ENCODE data around the gene HSD3B2. TPM values are rescaled to one million over a fixed set of nuclear protein-coding genes. Genes with fewer than 3 reads are reported as not detected.
A peak's percentile ranks its signal among the peaks of the same experiment; 100 is the strongest.

Gene HSD3B2
- total RNA-seq (under 1 TPM in 1 of 4 donors, not detected in 3; 0.11 TPM), polyA plus RNA-seq (not detected)
- long read RNA-seq, donor 1, result 0 reads
- long read RNA-seq, donor 2, result 0 reads
- long read RNA-seq, donor 3, result 0 reads
- long read RNA-seq, donor 4, result 0 reads

- H3K4me3 ChIP-seq (ENCODE audit: low read length), result no peak within 1 kb of the TSS
- intact Hi-C loops (cut with DNase I), result no loop called here
- H3K27me3 ChIP-seq (ENCODE audit: control insufficient read depth, insufficient read depth), result no peaks in the 10 kb centered on the region
- H3K9me3 ChIP-seq (ENCODE audit: control insufficient read depth, low read length), result no peaks in the 10 kb centered on the region
- ATAC-seq (no peak), DNase-seq (no peak)
- H3K27ac ChIP-seq (ENCODE audit: low read length), result no peak within 1 kb of the TSS
- 70% methylated on average over 2 of the region's 2 CpGs for WGBS
- H3K4me1 ChIP-seq (ENCODE audit: control insufficient read depth, insufficient read depth, low read length), result no peaks in the 10 kb centered on the region
Observed at GRCh38 chr1:119414950-119415349, at the start of gene HSD3B2. TSS of gene HSD3B2 (plus strand) at chr1:119415150. CDS start at chr1:119415420, 270 bp downstream.

GRCh38 chr1:119366424-119366823, 48.5 kb upstream of the HSD3B2 start:
- ATAC-seq (no peak), DNase-seq (no peak)
- H3K4me1 ChIP-seq (ENCODE audit: control insufficient read depth, insufficient read depth, low read length), result no peaks in the 10 kb centered on the region
- WGBS, result 88% methylated on average over 3 of the region's 3 CpGs
- H3K27ac ChIP-seq (ENCODE audit: low read length), result no peak overlapping the region
- no peaks in the 10 kb centered on the region for H3K9me3 ChIP-seq (ENCODE audit: control insufficient read depth, low read length)
- intact Hi-C loops (cut with DNase I), result loop anchor here in 1 of 4 donors (10.0 kb wide), 1 partner anchor 82 kb away; no protein-coding TSS in a partner anchor
- no peak overlapping the region for H3K4me3 ChIP-seq (ENCODE audit: low read length)
- H3K27me3 ChIP-seq (ENCODE audit: control insufficient read depth, insufficient read depth), result no peaks in the 10 kb centered on the region

GRCh38 chr1:119367432-119368124, 47.4 kb upstream of the HSD3B2 start:
- no peak for ATAC-seq
- Histone ChIP-seq H3K9me3 (ENCODE audit: control insufficient read depth, low read length) (no peaks in the 10 kb centered on the region), H3K4me1 (ENCODE audit: control insufficient read depth, insufficient read depth, low read length) (no peaks in the 10 kb centered on the region), H3K27me3 (ENCODE audit: control insufficient read depth, insufficient read depth) (no peaks in the 10 kb centered on the region), H3K4me3 (ENCODE audit: low read length) (no peak overlapping the region), H3K27ac (ENCODE audit: low read length) (no peak overlapping the region)
- intact Hi-C loops (cut with DNase I), result loop anchor here in 1 of 4 donors (10.0 kb wide), 1 partner anchor 83 kb away; no protein-coding TSS in a partner anchor
- 64% methylated on average over 13 of the region's 13 CpGs for WGBS
- DNase-seq, result no peak

- H3K4me3 ChIP-seq (ENCODE audit: low read length), result no peak within 1 kb of the TSS
- WGBS, result 58% methylated on average over 2 of the region's 2 CpGs
- H3K9me3 ChIP-seq (ENCODE audit: control insufficient read depth, low read length), result no peaks in the 10 kb centered on the region
- no peaks in the 10 kb centered on the region for H3K27me3 ChIP-seq (ENCODE audit: control insufficient read depth, insufficient read depth)
- intact Hi-C loops (cut with DNase I), result loop anchor here in 1 of 4 donors (10.0 kb wide), 1 partner anchor 84 kb away; no protein-coding TSS in a partner anchor
- no peak within 1 kb of the TSS for H3K27ac ChIP-seq (ENCODE audit: low read length)
- no peak for ATAC-seq
- no peak for DNase-seq
- no peaks in the 10 kb centered on the region for H3K4me1 ChIP-seq (ENCODE audit: control insufficient read depth, insufficient read depth, low read length)
Observed at GRCh38 chr1:119368554-119368953, 46.4 kb upstream of the HSD3B2 start, which contains the start of gene HAO2. TSS of gene HAO2 (plus strand) at chr1:119368785. CDS start at chr1:119381086, 12,301 bp downstream.

- Histone ChIP-seq H3K4me3 (ENCODE audit: low read length) (no peak overlapping the region), H3K9me3 (ENCODE audit: control insufficient read depth, low read length) (no peaks in the 10 kb centered on the region), H3K4me1 (ENCODE audit: control insufficient read depth, insufficient read depth, low read length) (no peaks in the 10 kb centered on the region), H3K27ac (ENCODE audit: low read length) (no peak overlapping the region), H3K27me3 (ENCODE audit: control insufficient read depth, insufficient read depth) (no peaks in the 10 kb centered on the region)
- DNase-seq (no peak), ATAC-seq (no peak)
- WGBS, result 72% methylated on average over 2 of the region's 2 CpGs
- intact Hi-C loops (cut with DNase I), result loop anchor here in 1 of 4 donors (5.0 kb wide), 1 partner anchor 83 kb away; no protein-coding TSS in a partner anchor
Observed at GRCh38 chr1:119370748-119371147, 44.2 kb upstream of the HSD3B2 start.

GRCh38 chr1:119371815-119372214, 43.1 kb upstream of the HSD3B2 start:
- 48% methylated on average over 2 of the region's 2 CpGs for WGBS
- ATAC-seq (no peak), DNase-seq (no peak)
- H3K9me3 ChIP-seq (ENCODE audit: control insufficient read depth, low read length), result no peaks in the 10 kb centered on the region
- no peaks in the 10 kb centered on the region for H3K27me3 ChIP-seq (ENCODE audit: control insufficient read depth, insufficient read depth)
- no peak overlapping the region for H3K27ac ChIP-seq (ENCODE audit: low read length)
- no peak overlapping the region for H3K4me3 ChIP-seq (ENCODE audit: low read length)
- H3K4me1 ChIP-seq (ENCODE audit: control insufficient read depth, insufficient read depth, low read length), result no peaks in the 10 kb centered on the region
- intact Hi-C loops (cut with DNase I), result loop anchor here in 1 of 4 donors (5.0 kb wide), 1 partner anchor 85 kb away; no protein-coding TSS in a partner anchor

- H3K27ac ChIP-seq (ENCODE audit: low read length), result no peak overlapping the region
- intact Hi-C loops (cut with DNase I), result loop anchor here in 1 of 4 donors (5.0 kb wide), 1 partner anchor 85 kb away; no protein-coding TSS in a partner anchor
Observed at GRCh38 chr1:119372503-119373086, 42.4 kb upstream of the HSD3B2 start.

GRCh38 chr1:119373465-119373864, 41.5 kb upstream of the HSD3B2 start:
- intact Hi-C loops (cut with DNase I), result loop anchor here in 1 of 4 donors (5.0 kb wide), 1 partner anchor 86 kb away; no protein-coding TSS in a partner anchor
- no peaks in the 10 kb centered on the region for H3K27me3 ChIP-seq (ENCODE audit: control insufficient read depth, insufficient read depth)
- H3K4me1 ChIP-seq (ENCODE audit: control insufficient read depth, insufficient read depth, low read length), result no peaks in the 10 kb centered on the region
- ATAC-seq, result no peak
- H3K9me3 ChIP-seq (ENCODE audit: control insufficient read depth, low read length), result no peaks in the 10 kb centered on the region
- no peak for DNase-seq
- 54% methylated on average over 2 of the region's 2 CpGs for WGBS
- no peak overlapping the region for H3K4me3 ChIP-seq (ENCODE audit: low read length)
- no peak overlapping the region for H3K27ac ChIP-seq (ENCODE audit: low read length)

More at GRCh38 chr1:119372503-119373086, 42.4 kb upstream of the HSD3B2 start:
- WGBS, result 33% methylated on average over 6 of the region's 6 CpGs
- H3K4me3 ChIP-seq (ENCODE audit: low read length), result no peak overlapping the region
- H3K27me3 ChIP-seq (ENCODE audit: control insufficient read depth, insufficient read depth), result no peaks in the 10 kb centered on the region
- H3K4me1 ChIP-seq (ENCODE audit: control insufficient read depth, insufficient read depth, low read length), result no peaks in the 10 kb centered on the region
- no peaks in the 10 kb centered on the region for H3K9me3 ChIP-seq (ENCODE audit: control insufficient read depth, low read length)
- no peak for DNase-seq
- ATAC-seq, result no peak

- Histone ChIP-seq H3K27me3 (ENCODE audit: control insufficient read depth, insufficient read depth) (no peaks in the 10 kb centered on the region), H3K9me3 (ENCODE audit: control insufficient read depth, low read length) (no peaks in the 10 kb centered on the region), H3K4me1 (ENCODE audit: control insufficient read depth, insufficient read depth, low read length) (no peaks in the 10 kb centered on the region), H3K27ac (ENCODE audit: low read length) (no peak overlapping the region), H3K4me3 (ENCODE audit: low read length) (no peak overlapping the region)
- peak in 1 of 2 donors; percentile 16 for ATAC-seq
- no peak for DNase-seq
- WGBS, result 38% methylated on average over 4 of the region's 4 CpGs
- intact Hi-C loops (cut with DNase I), result loop anchor here in 1 of 4 donors (5.0 kb wide), 1 partner anchor 87 kb away; no protein-coding TSS in a partner anchor
Observed at GRCh38 chr1:119374208-119374874, 40.6 kb upstream of the HSD3B2 start.

- Histone ChIP-seq H3K9me3 (ENCODE audit: control insufficient read depth, low read length) (no peaks in the 10 kb centered on the region), H3K27ac (ENCODE audit: low read length) (no peak overlapping the region), H3K4me3 (ENCODE audit: low read length) (no peak overlapping the region), H3K4me1 (ENCODE audit: control insufficient read depth, insufficient read depth, low read length) (no peaks in the 10 kb centered on the region), H3K27me3 (ENCODE audit: control insufficient read depth, insufficient read depth) (no peaks in the 10 kb centered on the region)
- WGBS, result 85% methylated on average over 1 of the region's 1 CpG
- intact Hi-C loops (cut with DNase I), result no loop called here
- no peak for ATAC-seq
- DNase-seq, result no peak
Observed at GRCh38 chr1:119375366-119375765, 39.6 kb upstream of the HSD3B2 start.
